Fibroblast of lung (primary cell): ENCODE results near the gene CCDC85C. TPM values are rescaled to one million over a fixed set of nuclear protein-coding genes. Genes with fewer than 3 reads are reported as not detected.

Source experiments
- DNase-seq, 2 donors: peaks; one replicate each; pipeline versions ENCODE4 v3.0.0 to v3.0.0-alpha.2; 2010; ENCODE audit warnings: low read depth in 2 of 2
- H2AFZ ChIP-seq: 2 replicates; pipeline ENCODE4 v1.5.1; 2012; ENCODE audit warnings: low read length, control low read depth, inconsistent platforms
- H3K27ac ChIP-seq: 2 replicates; pipeline ENCODE4 v1.5.1; 2011; ENCODE audit warnings: low read length, control low read depth; ENCODE audit not compliant: insufficient read depth
- H3K27me3 ChIP-seq: 2 replicates; pipeline ENCODE4 v1.5.1; 2011; ENCODE audit warnings: mild to moderate bottlenecking, low read length; ENCODE audit not compliant: control insufficient read depth, insufficient read depth
- H3K36me3 ChIP-seq: 2 replicates; pipeline ENCODE4 v1.5.1; 2011; ENCODE audit warnings: low read length; ENCODE audit not compliant: control insufficient read depth, insufficient read depth
- H3K4me1 ChIP-seq: 2 replicates; pipeline ENCODE4 v1.5.1; 2011; ENCODE audit warnings: low read length; ENCODE audit not compliant: control insufficient read depth, insufficient read depth; ENCODE audit errors: extremely low read depth
- H3K4me2 ChIP-seq: 2 replicates; pipeline ENCODE4 v1.5.1; 2011; ENCODE audit warnings: low read length, control low read depth; ENCODE audit not compliant: insufficient read depth; ENCODE audit errors: extremely low read depth
- H3K4me3 ChIP-seq, 4 experiments: fragments of 200-600 bp in 1 of 4; sonication (generic) in 1 of 4; replicated peaks in 1 of 4; 2 replicates each; pipeline ENCODE4 v1.5.1; 2011 to 2016; ENCODE audit warnings: low read length in 4 of 4, low read depth in 3 of 4, mild to moderate bottlenecking in 3 of 4, control low read depth in 2 of 4, inconsistent platforms in 1 of 4, mixed read lengths in 1 of 4; ENCODE audit not compliant: insufficient read depth in 1 of 4; ENCODE audit errors: control extremely low read depth in 1 of 4
- H3K79me2 ChIP-seq: 2 replicates; pipeline ENCODE4 v1.5.1; 2012; ENCODE audit warnings: mild to moderate bottlenecking, low read length, inconsistent platforms; ENCODE audit not compliant: control insufficient read depth, insufficient read depth
- H3K9ac ChIP-seq: 2 replicates; pipeline ENCODE4 v1.5.1; 2011; ENCODE audit warnings: mild to moderate bottlenecking, low read length, control low read depth; ENCODE audit not compliant: insufficient read depth
- H3K9me3 ChIP-seq: 2 replicates; pipeline ENCODE4 v1.5.1; 2012; ENCODE audit warnings: low read depth, low read length; ENCODE audit not compliant: control insufficient read depth, insufficient read depth
- H4K20me1 ChIP-seq: 2 replicates; pipeline ENCODE4 v1.5.1; 2011; ENCODE audit warnings: low read length; ENCODE audit not compliant: control insufficient read depth, insufficient read depth; ENCODE audit errors: extremely low read depth
- EZH2 ChIP-seq: IDR thresholded peaks from 2 replicates; pipeline ENCODE4 v1.5.1; 2012; ENCODE audit warnings: low read length, control low read depth, mild to moderate bottlenecking; ENCODE audit errors: missing control alignments
- polyA plus RNA-seq, 2 donors: library from polyadenylated mRNA; depleted of rRNA in 1 of 2; stranded (reverse) in 1 of 2; unstranded in 1 of 2; fragments of >200 nt; gene quantifications; 2 replicates each; pipeline ENCODE4 v1.2.1, GENCODE V29; 2011 to 2012; ENCODE audit warnings: missing spikeins in 1 of 2
- total RNA-seq: library from RNA; depleted of rRNA; stranded (reverse); fragments of >200 nt; gene quantifications from 2 replicates; pipeline ENCODE4 v1.2.1, GENCODE V29; 2014
- TF ChIP-seq, protein P1 (sequence below), 2 donors: IDR thresholded peaks in 1 of 2; conservative IDR thresholded peaks in 1 of 2; 1 replicate in 1 of 2; 2 replicates in 1 of 2; pipeline ENCODE4 v1.5.1; 2011 to 2012; ENCODE audit warnings: low read length in 2 of 2, control low read depth in 1 of 2, inconsistent platforms in 1 of 2, low read depth in 1 of 2, mild to moderate bottlenecking in 1 of 2

Gene CCDC85C
- total and polyA plus RNA-seq, 2 donors (not counting 1 experiment from before 2014, with no cell fraction given), result 4.6 to 9.6 TPM

- Histone ChIP-seq H3K4me1 (no peaks in the 10 kb centered on the region), H3K27ac (no peak overlapping the region), H3K4me3 (no peak overlapping the region), H3K9me3 (no peaks in the 10 kb centered on the region), H3K27me3 (no peaks in the 10 kb centered on the region), H3K4me2 (no peak overlapping the region), H3K79me2 (peaks cover 38% of the 10 kb centered on the region), H3K36me3 (no peaks in the 10 kb centered on the region), H3K9ac (no peak overlapping the region), H4K20me1 (no peaks in the 10 kb centered on the region), H2AFZ (no peak overlapping the region)
- no peak for DNase-seq
- TF ChIP-seq, protein P1, sequence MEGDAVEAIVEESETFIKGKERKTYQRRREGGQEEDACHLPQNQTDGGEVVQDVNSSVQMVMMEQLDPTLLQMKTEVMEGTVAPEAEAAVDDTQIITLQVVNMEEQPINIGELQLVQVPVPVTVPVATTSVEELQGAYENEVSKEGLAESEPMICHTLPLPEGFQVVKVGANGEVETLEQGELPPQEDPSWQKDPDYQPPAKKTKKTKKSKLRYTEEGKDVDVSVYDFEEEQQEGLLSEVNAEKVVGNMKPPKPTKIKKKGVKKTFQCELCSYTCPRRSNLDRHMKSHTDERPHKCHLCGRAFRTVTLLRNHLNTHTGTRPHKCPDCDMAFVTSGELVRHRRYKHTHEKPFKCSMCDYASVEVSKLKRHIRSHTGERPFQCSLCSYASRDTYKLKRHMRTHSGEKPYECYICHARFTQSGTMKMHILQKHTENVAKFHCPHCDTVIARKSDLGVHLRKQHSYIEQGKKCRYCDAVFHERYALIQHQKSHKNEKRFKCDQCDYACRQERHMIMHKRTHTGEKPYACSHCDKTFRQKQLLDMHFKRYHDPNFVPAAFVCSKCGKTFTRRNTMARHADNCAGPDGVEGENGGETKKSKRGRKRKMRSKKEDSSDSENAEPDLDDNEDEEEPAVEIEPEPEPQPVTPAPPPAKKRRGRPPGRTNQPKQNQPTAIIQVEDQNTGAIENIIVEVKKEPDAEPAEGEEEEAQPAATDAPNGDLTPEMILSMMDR (conservative IDR thresholded peaks at IDR 0.05 in 1 of 2, IDR thresholded peaks at IDR 0.05 in 1 of 2; ENCODE audit: low read depth in 1 of 2, low read length in 2 of 2), result no peak
- TF ChIP-seq EZH2, result no peak
Measured at GRCh38 chr14:99468081-99468480, 135.9 kb downstream of the CCDC85C start.

- Histone ChIP-seq H3K27me3 (no peaks in the 10 kb centered on the region), H3K9ac (no peak overlapping the region), H3K4me2 (no peak overlapping the region), H2AFZ (no peak overlapping the region), H3K9me3 (no peaks in the 10 kb centered on the region), H3K4me1 (no peaks in the 10 kb centered on the region), H4K20me1 (no peaks in the 10 kb centered on the region), H3K4me3 (no peak overlapping the region), H3K36me3 (no peaks in the 10 kb centered on the region), H3K79me2 (peaks cover 35% of the 10 kb centered on the region), H3K27ac (no peak overlapping the region)
- TF ChIP-seq, protein P1 (conservative IDR thresholded peaks at IDR 0.05 in 1 of 2, IDR thresholded peaks at IDR 0.05 in 1 of 2; ENCODE audit: low read depth in 1 of 2, low read length in 2 of 2), result no peak
- TF ChIP-seq EZH2, result no peak
- DNase-seq, result no peak
Measured at GRCh38 chr14:99467336-99468078, 136.5 kb downstream of the CCDC85C start.

GRCh38 chr14:99466758-99467157 is 137.2 kb downstream of the CCDC85C start:
- no peaks in the 10 kb centered on the region for H4K20me1 ChIP-seq
- H2AFZ ChIP-seq, result no peak overlapping the region

More at GRCh38 chr14:99466758-99467157, 137.2 kb downstream of the CCDC85C start:
- Histone ChIP-seq H3K36me3 (no peaks in the 10 kb centered on the region), H3K27ac (no peak overlapping the region), H3K79me2 (peaks cover 29% of the 10 kb centered on the region), H3K27me3 (no peaks in the 10 kb centered on the region), H3K9me3 (no peaks in the 10 kb centered on the region), H3K9ac (no peak overlapping the region), H3K4me1 (no peaks in the 10 kb centered on the region), H3K4me2 (no peak overlapping the region), H3K4me3 (no peak overlapping the region)
- TF ChIP-seq, protein P1 (conservative IDR thresholded peaks at IDR 0.05 in 1 of 2, IDR thresholded peaks at IDR 0.05 in 1 of 2; ENCODE audit: low read depth in 1 of 2, low read length in 2 of 2), result no peak
- no peak for TF ChIP-seq EZH2
- DNase-seq, result no peak
